ENCODE data around the gene NRXN3. TPM values are rescaled to one million over a fixed set of nuclear protein-coding genes. Genes with fewer than 3 reads are reported as not detected.

Gene NRXN3
- total RNA-seq, 1 donor = 2.5 TPM

DNA sequence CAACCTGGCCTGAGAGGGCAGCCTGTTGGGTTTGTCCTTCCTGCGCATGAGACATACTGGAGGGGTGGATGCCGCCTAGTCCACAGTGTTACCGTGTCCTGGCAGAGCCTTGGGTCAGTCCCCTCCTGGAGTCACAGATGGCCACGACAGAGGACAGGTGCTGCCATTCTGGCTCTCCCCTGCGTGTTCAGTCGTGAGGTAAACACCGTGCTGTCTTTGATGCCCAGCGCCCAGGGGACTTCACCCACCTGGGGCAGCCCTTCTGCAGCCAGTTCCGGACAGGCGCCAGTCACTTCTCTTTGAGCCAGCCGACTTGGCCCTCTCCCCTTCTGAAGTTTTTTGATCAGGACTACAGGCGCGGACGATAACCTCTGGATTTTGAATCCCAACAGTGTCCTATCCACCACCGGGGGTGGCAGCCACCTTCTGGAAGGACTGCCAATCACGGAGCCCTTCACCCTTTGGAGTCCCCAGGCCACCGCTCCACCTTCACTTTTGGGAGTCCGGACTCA, 1108.2 kb downstream of the NRXN3 start:
- TF ChIP-seq, protein P1, sequence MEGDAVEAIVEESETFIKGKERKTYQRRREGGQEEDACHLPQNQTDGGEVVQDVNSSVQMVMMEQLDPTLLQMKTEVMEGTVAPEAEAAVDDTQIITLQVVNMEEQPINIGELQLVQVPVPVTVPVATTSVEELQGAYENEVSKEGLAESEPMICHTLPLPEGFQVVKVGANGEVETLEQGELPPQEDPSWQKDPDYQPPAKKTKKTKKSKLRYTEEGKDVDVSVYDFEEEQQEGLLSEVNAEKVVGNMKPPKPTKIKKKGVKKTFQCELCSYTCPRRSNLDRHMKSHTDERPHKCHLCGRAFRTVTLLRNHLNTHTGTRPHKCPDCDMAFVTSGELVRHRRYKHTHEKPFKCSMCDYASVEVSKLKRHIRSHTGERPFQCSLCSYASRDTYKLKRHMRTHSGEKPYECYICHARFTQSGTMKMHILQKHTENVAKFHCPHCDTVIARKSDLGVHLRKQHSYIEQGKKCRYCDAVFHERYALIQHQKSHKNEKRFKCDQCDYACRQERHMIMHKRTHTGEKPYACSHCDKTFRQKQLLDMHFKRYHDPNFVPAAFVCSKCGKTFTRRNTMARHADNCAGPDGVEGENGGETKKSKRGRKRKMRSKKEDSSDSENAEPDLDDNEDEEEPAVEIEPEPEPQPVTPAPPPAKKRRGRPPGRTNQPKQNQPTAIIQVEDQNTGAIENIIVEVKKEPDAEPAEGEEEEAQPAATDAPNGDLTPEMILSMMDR (IDR thresholded peaks at IDR 0.05; ENCODE audit: extremely low read depth, low read depth, low read length) = no peak
- H4K20me1 ChIP-seq (ENCODE audit: insufficient read depth, low read length) = no peaks in the 10 kb centered on the region
- peak overlapping the region; percentile 75 for H3K4me2 ChIP-seq (ENCODE audit: insufficient read depth, low read length)
- no peak overlapping the region for H3K27ac ChIP-seq (ENCODE audit: low read depth, low read length)
- no peaks in the 10 kb centered on the region for H3K36me3 ChIP-seq (ENCODE audit: insufficient read depth, low read length)
- peak overlapping the region; percentile 59 for H2AFZ ChIP-seq (ENCODE audit: low read length)
- no peaks in the 10 kb centered on the region for H3K27me3 ChIP-seq (ENCODE audit: insufficient read depth, low read length)
- H3K4me1 ChIP-seq (ENCODE audit: insufficient read depth, low read length) = no peaks in the 10 kb centered on the region
- H3K79me2 ChIP-seq (ENCODE audit: insufficient read depth, low read length) = no peaks in the 10 kb centered on the region
- DNase-seq (ENCODE audit: insufficient read length, low spot score, missing footprints) = no peak
- no peaks in the 10 kb centered on the region for H3K9me3 ChIP-seq (ENCODE audit: low read depth, low read length)
- H3K4me3 ChIP-seq (ENCODE audit: insufficient read depth, low read length) = peak overlapping the region; percentile 71

DNA sequence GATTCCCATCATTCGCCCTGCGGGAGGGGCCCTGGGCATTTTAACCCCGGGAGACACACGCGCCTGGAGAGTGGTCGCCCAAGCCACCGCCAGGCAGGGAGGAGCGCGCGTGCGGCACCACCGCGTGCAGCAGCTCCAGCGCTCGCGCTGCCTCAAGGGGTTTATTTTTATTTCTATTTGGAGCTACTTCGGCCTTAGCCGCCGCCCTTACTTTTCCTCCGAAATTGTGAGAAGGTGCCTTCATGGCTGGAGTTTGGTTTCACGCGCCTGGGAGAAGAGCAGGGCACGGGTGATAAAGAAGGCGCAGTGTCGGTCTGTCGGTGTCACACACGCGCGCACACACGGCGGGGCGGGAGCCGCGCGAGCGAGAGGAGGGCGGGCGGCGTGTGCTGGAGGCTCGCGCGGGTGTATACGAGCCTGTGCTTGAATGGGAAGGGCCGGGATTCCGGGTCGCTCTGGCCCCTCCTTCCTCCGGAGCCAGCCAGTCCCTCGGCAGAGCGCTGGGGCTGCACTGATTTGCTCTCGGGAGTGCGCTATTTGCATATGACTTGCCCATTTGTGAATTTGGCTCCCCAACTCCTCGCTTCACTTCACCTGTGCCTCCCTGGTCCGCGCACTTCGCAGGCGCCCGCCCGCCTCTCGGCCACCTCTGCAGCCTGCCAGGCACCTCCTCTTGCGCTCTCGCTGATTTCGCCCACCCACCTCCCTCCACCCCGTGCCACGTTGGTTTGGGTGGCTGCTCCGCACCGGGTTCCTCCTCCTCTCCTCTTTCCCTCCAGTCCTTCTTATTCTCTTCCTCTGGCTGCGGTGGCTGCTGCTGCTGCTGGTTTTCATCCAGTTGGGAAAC, 1108.8 kb downstream of the NRXN3 start:
- H2AFZ ChIP-seq (ENCODE audit: low read length) = peak overlapping the region; percentile 59
- peak; percentile 87 for DNase-seq (ENCODE audit: insufficient read length, low spot score, missing footprints)
- no peaks in the 10 kb centered on the region for H3K36me3 ChIP-seq (ENCODE audit: insufficient read depth, low read length)
- H3K4me2 ChIP-seq (ENCODE audit: insufficient read depth, low read length) = peak overlapping the region; percentile 75
- H4K20me1 ChIP-seq (ENCODE audit: insufficient read depth, low read length) = no peaks in the 10 kb centered on the region
- H3K27me3 ChIP-seq (ENCODE audit: insufficient read depth, low read length) = no peaks in the 10 kb centered on the region
- no peak overlapping the region for H3K27ac ChIP-seq (ENCODE audit: low read depth, low read length)
- TF ChIP-seq, protein P1 (IDR thresholded peaks at IDR 0.05; ENCODE audit: extremely low read depth, low read depth, low read length) = no peak
- no peaks in the 10 kb centered on the region for H3K79me2 ChIP-seq (ENCODE audit: insufficient read depth, low read length)
- H3K4me1 ChIP-seq (ENCODE audit: insufficient read depth, low read length) = no peaks in the 10 kb centered on the region
- peak overlapping the region; percentile 71 for H3K4me3 ChIP-seq (ENCODE audit: insufficient read depth, low read length)
- no peaks in the 10 kb centered on the region for H3K9me3 ChIP-seq (ENCODE audit: low read depth, low read length)

GRCh38 chr14:79279645-79280597, 1109.7 kb downstream of the NRXN3 start:
- Histone ChIP-seq H3K27ac (ENCODE audit: low read depth, low read length) (no peak overlapping the region), H3K36me3 (ENCODE audit: insufficient read depth, low read length) (no peaks in the 10 kb centered on the region), H3K79me2 (ENCODE audit: insufficient read depth, low read length) (no peaks in the 10 kb centered on the region), H4K20me1 (ENCODE audit: insufficient read depth, low read length) (no peaks in the 10 kb centered on the region), H3K4me1 (ENCODE audit: insufficient read depth, low read length) (no peaks in the 10 kb centered on the region), H2AFZ (ENCODE audit: low read length) (peak overlapping the region; percentile 35), H3K4me2 (ENCODE audit: insufficient read depth, low read length) (peak overlapping the region; percentile 75), H3K27me3 (ENCODE audit: insufficient read depth, low read length) (no peaks in the 10 kb centered on the region), H3K9me3 (ENCODE audit: low read depth, low read length) (no peaks in the 10 kb centered on the region), H3K4me3 (ENCODE audit: insufficient read depth, low read length) (peak overlapping the region; percentile 71)
- TF ChIP-seq, protein P1 (IDR thresholded peaks at IDR 0.05; ENCODE audit: extremely low read depth, low read depth, low read length) = no peak
- no peak for DNase-seq (ENCODE audit: insufficient read length, low spot score, missing footprints)

Measured in osteoblast (primary cell).